SU-DHL-6 (cell line): ENCODE data around the gene PHOX2B.

Experiments used
- H2AFZ ChIP-seq: fragments of 200-600 bp; sonication (generic); 2 replicates; pipeline ENCODE4 v1.6.1; 2014; ENCODE audit warnings: low read depth, mild to moderate bottlenecking, moderate library complexity, mixed read lengths, antibody characterized with exemption, low read length; ENCODE audit not compliant: severe bottlenecking
- H3F3A ChIP-seq: fragments of 200-600 bp; shearing (Covaris generic); 2 replicates; pipeline ENCODE4 v1.6.0; 2016; ENCODE audit warnings: antibody characterized with exemption, mild to moderate bottlenecking; ENCODE audit not compliant: insufficient read depth
- H3K27ac ChIP-seq: fragments of 200-600 bp; sonication (generic); 2 replicates; pipeline ENCODE4 v1.5.1; 2016; ENCODE audit warnings: low read depth, mild to moderate bottlenecking, low read length, moderate library complexity, mixed read lengths
- H3K27me3 ChIP-seq: fragments of 200-600 bp; sonication (generic), shearing (Covaris generic); 2 replicates; pipeline ENCODE4 v1.6.0; 2014; ENCODE audit warnings: mild to moderate bottlenecking, low read length
- H3K36me3 ChIP-seq: fragments of 200-600 bp; sonication (generic); 2 replicates; pipeline ENCODE4 v1.6.1; 2014; ENCODE audit warnings: mild to moderate bottlenecking, low read length, mixed read lengths
- H3K4me2 ChIP-seq: fragments of 300-600, 200-600 bp; shearing (Covaris generic), sonication (generic); 2 replicates; pipeline ENCODE4 v1.6.0; 2014; ENCODE audit warnings: low read length, low read depth, mild to moderate bottlenecking; ENCODE audit not compliant: poor library complexity, severe bottlenecking
- H3K4me3 ChIP-seq: fragments of 200-600 bp; sonication (generic); 2 replicates; pipeline ENCODE4 v1.5.1; 2014; ENCODE audit warnings: antibody characterized with exemption, low read length, mild to moderate bottlenecking, mixed read lengths; ENCODE audit not compliant: insufficient read depth, poor library complexity, severe bottlenecking
- H3K79me2 ChIP-seq: fragments of 200-600 bp; sonication (generic); 2 replicates; pipeline ENCODE4 v1.6.1; 2014; ENCODE audit warnings: mild to moderate bottlenecking, low read length, moderate library complexity; ENCODE audit not compliant: insufficient read depth
- H3K9ac ChIP-seq: fragments of 200-600 bp; sonication (generic); 2 replicates; pipeline ENCODE4 v1.7.0; 2014; ENCODE audit warnings: mild to moderate bottlenecking, low read length
- H3K9me2 ChIP-seq: fragments of 200-600 bp; sonication (generic); replicated peaks from 2 replicates; pipeline ENCODE4 v1.6.1; 2014; ENCODE audit warnings: low read length; ENCODE audit not compliant: insufficient read depth
- H3K9me3 ChIP-seq: fragments of 200-600 bp; sonication (generic); 2 replicates; pipeline ENCODE4 v1.6.1; 2014; ENCODE audit warnings: low read length, mixed read lengths; ENCODE audit not compliant: insufficient read depth
- H4K20me1 ChIP-seq: fragments of 200-600 bp; sonication (generic); 2 replicates; pipeline ENCODE4 v1.6.1; 2014; ENCODE audit warnings: low read depth, mild to moderate bottlenecking, antibody characterized with exemption, low read length, moderate library complexity, mixed read lengths
- EZH2phosphoT487 ChIP-seq: fragments of 200-600 bp; sonication (generic), shearing (Covaris generic); conservative IDR thresholded peaks from 2 replicates; pipeline ENCODE4 v1.6.1; 2018; ENCODE audit warnings: mild to moderate bottlenecking, antibody characterized with exemption, low read length, moderate library complexity, mixed read lengths
- TF ChIP-seq, protein P1 (sequence below): fragments of 200-600 bp; sonication (generic); IDR thresholded peaks from one replicate; pipeline ENCODE4 v1.5.1; 2017; ENCODE audit warnings: antibody characterized with exemption, mild to moderate bottlenecking, low read length, moderate library complexity; ENCODE audit not compliant: insufficient read depth, poor library complexity, severe bottlenecking

PHOX2B gene

GRCh38 chr4:41776466-41776865, 27.9 kb upstream of the PHOX2B start:
- Histone ChIP-seq H3K79me2 (no peaks in the 10 kb centered on the region), H4K20me1 (no peaks in the 10 kb centered on the region), H3K4me3 (no peak overlapping the region), H3K27ac (no peak overlapping the region), H3K4me2 (no peak overlapping the region), H3K9me3 (no peaks in the 10 kb centered on the region), H3F3A (no peaks in the 10 kb centered on the region), H3K9me2 (no peaks in the 10 kb centered on the region), H3K9ac (no peak overlapping the region), H2AFZ (no peak overlapping the region), H3K36me3 (no peaks in the 10 kb centered on the region), H3K27me3 (no peaks in the 10 kb centered on the region)
- TF ChIP-seq EZH2phosphoT487: no peak
- TF ChIP-seq, protein P1, sequence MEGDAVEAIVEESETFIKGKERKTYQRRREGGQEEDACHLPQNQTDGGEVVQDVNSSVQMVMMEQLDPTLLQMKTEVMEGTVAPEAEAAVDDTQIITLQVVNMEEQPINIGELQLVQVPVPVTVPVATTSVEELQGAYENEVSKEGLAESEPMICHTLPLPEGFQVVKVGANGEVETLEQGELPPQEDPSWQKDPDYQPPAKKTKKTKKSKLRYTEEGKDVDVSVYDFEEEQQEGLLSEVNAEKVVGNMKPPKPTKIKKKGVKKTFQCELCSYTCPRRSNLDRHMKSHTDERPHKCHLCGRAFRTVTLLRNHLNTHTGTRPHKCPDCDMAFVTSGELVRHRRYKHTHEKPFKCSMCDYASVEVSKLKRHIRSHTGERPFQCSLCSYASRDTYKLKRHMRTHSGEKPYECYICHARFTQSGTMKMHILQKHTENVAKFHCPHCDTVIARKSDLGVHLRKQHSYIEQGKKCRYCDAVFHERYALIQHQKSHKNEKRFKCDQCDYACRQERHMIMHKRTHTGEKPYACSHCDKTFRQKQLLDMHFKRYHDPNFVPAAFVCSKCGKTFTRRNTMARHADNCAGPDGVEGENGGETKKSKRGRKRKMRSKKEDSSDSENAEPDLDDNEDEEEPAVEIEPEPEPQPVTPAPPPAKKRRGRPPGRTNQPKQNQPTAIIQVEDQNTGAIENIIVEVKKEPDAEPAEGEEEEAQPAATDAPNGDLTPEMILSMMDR: no peak

GRCh38 chr4:41763729-41764128, 15.2 kb upstream of the PHOX2B start:
- Histone ChIP-seq H3K79me2 (no peaks in the 10 kb centered on the region), H3K9ac (no peak overlapping the region), H3K9me3 (no peaks in the 10 kb centered on the region), H3K4me2 (no peak overlapping the region), H3K27ac (no peak overlapping the region), H3F3A (no peaks in the 10 kb centered on the region), H3K36me3 (no peaks in the 10 kb centered on the region), H2AFZ (no peak overlapping the region), H4K20me1 (no peaks in the 10 kb centered on the region), H3K27me3 (no peaks in the 10 kb centered on the region), H3K9me2 (no peaks in the 10 kb centered on the region), H3K4me3 (no peak overlapping the region)
- TF ChIP-seq, protein P1: no peak
- TF ChIP-seq EZH2phosphoT487: no peak

- Histone ChIP-seq H3K36me3 (no peaks in the 10 kb centered on the region), H4K20me1 (no peaks in the 10 kb centered on the region), H3K9me2 (no peaks in the 10 kb centered on the region), H3K9me3 (no peaks in the 10 kb centered on the region), H3K9ac (no peak overlapping the region), H3K79me2 (no peaks in the 10 kb centered on the region), H2AFZ (no peak overlapping the region), H3F3A (no peaks in the 10 kb centered on the region), H3K4me3 (no peak overlapping the region), H3K27ac (no peak overlapping the region), H3K27me3 (no peaks in the 10 kb centered on the region), H3K4me2 (no peak overlapping the region)
- no peak for TF ChIP-seq EZH2phosphoT487
- TF ChIP-seq, protein P1: no peak
Observed at GRCh38 chr4:41758884-41759283, 10.4 kb upstream of the PHOX2B start.
